ENCODE data around the gene CEACAM7.
"Not testable (repeated sequence)": the region's sequence is repeated elsewhere in the genome, so short reads cannot be mapped to it uniquely, and the experiment has no call there.

CEACAM7 gene

DNA sequence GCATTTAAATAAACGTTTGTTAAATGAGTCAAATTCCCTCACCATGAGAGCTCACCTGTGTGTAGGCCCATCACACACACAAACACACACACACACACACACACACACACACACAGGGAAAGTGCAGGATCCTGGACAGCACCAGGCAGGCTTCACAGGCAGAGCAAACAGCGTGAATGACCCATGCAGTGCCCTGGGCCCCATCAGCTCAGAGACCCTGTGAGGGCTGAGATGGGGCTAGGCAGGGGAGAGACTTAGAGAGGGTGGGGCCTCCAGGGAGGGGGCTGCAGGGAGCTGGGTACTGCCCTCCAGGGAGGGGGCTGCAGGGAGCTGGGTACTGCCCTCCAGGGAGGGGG lies 11.9 kb upstream of the CEACAM7 start:
- no peak for DNase-seq

DNA sequence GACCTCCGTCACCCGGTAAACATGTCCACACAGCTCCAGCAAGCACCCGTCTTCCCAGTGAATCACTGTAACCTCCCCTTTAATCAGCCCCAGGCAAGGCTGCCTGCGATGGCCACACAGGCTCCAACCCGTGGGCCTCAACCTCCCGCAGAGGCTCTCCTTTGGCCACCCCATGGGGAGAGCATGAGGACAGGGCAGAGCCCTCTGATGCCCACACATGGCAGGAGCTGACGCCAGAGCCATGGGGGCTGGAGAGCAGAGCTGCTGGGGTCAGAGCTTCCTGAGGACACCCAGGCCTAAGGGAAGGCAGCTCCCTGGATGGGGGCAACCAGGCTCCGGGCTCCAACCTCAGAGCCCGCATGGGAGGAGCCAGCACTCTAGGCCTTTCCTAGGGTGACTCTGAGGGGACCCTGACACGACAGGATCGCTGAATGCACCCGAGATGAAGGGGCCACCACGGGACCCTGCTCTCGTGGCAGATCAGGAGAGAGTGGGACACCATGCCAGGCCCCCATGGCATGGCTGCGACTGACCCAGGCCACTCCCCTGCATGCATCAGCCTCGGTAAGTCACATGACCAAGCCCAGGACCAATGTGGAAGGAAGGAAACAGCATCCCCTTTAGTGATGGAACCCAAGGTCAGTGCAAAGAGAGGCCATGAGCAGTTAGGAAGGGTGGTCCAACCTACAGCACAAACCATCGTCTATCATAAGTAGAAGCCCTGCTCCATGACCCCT lies 11.3 kb upstream of the CEACAM7 start:
- DNase-seq: no peak

DNA sequence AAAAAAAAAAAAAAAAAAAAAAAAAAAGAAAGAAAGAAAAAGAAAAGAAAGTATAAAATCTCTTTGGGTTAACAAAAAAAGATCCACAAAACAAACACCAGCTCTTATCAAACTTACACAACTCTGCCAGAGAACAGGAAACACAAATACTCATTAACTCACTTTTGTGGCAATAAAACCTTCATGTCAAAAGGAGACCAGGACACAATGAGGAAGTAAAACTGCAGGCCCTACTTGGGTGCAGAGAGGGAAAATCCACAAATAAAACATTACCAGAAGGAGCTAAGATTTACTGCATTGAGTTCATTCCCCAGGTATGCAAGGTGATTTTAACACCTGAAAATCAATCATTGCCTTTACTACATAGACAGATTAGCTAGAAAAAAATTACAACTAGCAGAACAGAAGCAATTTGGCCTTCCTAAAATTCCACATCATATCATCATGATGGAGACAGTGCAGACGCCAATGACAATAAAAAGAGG lies 10.7 kb upstream of the CEACAM7 start:
- DNase-seq: no peak

DNA sequence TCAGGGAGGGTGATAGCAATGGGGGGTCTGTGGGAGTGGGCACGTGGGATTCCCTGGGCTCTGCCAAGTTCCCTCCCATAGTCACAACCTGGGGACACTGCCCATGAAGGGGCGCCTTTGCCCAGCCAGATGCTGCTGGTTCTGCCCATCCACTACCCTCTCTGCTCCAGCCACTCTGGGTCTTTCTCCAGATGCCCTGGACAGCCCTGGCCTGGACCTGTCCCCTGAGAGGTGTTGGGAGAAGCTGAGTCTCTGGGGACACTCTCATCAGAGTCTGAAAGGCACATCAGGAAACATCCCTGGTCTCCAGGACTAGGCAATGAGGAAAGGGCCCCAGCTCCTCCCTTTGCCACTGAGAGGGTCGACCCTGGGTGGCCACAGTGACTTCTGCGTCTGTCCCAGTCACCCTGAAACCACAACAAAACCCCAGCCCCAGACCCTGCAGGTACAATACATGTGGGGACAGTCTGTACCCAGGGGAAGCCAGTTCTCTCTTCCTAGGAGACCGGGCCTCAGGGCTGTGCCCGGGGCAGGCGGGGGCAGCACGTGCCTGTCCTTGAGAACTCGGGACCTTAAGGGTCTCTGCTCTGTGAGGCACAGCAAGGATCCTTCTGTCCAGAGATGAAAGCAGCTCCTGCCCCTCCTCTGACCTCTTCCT lies 9.3 kb upstream of the CEACAM7 start:
- no peak for DNase-seq

DNA sequence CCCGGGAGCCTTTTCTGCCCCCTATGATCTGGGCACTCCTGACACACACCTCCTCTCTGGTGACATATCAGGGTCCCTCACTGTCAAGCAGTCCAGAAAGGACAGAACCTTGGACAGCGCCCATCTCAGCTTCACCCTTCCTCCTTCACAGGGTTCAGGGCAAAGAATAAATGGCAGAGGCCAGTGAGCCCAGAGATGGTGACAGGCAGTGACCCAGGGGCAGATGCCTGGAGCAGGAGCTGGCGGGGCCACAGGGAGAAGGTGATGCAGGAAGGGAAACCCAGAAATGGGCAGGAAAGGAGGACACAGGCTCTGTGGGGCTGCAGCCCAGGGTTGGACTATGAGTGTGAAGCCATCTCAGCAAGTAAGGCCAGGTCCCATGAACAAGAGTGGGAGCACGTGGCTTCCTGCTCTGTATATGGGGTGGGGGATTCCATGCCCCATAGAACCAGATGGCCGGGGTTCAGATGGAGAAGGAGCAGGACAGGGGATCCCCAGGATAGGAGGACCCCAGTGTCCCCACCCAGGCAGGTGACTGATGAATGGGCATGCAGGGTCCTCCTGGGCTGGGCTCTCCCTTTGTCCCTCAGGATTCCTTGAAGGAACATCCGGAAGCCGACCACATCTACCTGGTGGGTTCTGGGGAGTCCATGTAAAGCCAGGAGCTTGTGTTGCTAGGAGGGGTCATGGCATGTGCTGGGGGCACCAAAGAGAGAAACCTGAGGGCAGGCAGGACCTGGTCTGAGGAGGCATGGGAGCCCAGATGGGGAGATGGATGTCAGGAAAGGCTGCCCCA lies 8.5 kb upstream of the CEACAM7 start:
- DNase-seq: no peak

DNA sequence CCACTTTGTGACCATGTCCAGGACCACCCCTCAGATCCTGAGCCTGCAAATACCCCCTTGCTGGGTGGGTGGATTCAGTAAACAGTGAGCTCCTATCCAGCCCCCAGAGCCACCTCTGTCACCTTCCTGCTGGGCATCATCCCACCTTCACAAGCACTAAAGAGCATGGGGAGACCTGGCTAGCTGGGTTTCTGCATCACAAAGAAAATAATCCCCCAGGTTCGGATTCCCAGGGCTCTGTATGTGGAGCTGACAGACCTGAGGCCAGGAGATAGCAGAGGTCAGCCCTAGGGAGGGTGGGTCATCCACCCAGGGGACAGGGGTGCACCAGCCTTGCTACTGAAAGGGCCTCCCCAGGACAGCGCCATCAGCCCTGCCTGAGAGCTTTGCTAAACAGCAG lies 7.7 kb upstream of the CEACAM7 start:
- DNase-seq: no peak

DNA sequence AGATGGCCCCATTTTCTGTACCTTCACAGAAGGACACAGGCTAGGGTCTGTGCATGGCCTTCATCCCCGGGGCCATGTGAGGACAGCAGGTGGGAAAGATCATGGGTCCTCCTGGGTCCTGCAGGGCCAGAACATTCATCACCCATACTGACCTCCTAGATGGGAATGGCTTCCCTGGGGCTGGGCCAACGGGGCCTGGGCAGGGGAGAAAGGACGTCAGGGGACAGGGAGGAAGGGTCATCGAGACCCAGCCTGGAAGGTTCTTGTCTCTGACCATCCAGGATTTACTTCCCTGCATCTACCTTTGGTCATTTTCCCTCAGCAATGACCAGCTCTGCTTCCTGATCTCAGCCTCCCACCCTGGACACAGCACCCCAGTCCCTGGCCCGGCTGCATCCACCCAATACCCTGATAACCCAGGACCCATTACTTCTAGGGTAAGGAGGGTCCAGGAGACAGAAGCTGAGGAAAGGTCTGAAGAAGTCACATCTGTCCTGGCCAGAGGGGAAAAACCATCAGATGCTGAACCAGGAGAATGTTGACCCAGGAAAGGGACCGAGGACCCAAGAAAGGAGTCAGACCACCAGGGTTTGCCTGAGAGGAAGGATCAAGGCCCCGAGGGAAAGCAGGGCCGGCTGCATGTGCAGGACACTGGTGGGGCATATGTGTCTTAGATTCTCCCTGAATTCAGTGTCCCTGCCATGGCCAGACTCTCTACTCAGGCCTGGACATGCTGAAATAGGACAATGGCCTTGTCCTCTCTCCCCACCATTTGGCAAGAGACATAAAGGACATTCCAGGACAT lies 7.0 kb upstream of the CEACAM7 start:
- DNase-seq: no peak

DNA sequence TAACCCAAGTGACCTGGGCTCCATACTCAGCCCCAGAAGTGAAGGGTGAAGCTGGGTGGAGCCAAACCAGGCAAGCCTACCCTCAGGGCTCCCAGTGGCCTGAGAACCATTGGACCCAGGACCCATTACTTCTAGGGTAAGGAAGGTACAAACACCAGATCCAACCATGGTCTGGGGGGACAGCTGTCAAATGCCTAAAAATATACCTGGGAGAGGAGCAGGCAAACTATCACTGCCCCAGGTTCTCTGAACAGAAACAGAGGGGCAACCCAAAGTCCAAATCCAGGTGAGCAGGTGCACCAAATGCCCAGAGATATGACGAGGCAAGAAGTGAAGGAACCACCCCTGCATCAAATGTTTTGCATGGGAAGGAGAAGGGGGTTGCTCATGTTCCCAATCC lies 6.1 kb upstream of the CEACAM7 start:
- no peak for DNase-seq

DNA sequence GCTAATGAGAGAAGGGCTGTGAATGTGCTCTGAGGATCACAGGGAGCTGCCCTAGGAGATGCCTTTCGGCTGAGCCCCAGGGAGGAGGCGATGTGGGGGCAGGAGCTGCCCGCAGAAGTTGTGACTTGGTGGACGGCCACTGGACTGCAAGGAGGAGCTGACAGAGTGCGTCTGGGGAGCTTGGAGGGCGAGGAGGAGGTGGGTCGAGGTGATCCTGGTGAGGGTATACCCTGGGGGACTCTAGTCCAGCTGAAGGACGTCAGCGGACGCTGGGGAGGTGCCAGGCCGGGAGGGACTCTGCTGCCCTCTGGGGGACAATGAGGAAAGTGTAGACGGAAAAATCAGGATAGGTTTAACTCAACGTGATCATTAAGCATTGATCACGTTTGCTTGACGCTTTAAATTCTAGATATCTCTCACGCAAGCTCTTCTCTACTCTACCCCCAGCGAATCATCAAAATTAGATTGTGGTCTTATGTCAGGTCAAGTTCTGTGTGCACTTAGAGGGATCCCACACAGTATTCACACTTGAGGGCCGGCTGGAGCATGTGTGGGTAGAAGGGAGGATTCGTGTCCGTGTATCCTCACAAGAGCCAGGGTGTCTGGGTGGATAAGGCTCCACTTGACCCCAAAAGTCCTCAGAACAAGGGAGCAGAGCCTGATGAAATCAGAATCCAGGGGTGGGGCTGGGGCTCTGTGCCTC lies 3.3 kb upstream of the CEACAM7 start:
- no peak for DNase-seq

DNA sequence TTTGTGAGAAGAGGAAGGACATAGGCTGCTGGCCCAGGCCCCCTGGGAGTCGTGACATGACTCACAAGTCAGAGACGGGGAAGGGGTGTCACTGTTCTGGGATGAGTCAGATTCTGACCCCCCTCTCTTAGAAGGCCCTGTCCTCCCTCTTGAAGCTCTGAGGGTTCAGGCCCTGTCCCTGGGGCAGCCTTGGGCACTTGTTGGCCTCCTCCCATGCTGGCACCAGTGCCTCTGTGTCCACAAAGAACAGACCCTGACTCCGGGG lies 2.7 kb upstream of the CEACAM7 start:
- DNase-seq: no peak

DNA sequence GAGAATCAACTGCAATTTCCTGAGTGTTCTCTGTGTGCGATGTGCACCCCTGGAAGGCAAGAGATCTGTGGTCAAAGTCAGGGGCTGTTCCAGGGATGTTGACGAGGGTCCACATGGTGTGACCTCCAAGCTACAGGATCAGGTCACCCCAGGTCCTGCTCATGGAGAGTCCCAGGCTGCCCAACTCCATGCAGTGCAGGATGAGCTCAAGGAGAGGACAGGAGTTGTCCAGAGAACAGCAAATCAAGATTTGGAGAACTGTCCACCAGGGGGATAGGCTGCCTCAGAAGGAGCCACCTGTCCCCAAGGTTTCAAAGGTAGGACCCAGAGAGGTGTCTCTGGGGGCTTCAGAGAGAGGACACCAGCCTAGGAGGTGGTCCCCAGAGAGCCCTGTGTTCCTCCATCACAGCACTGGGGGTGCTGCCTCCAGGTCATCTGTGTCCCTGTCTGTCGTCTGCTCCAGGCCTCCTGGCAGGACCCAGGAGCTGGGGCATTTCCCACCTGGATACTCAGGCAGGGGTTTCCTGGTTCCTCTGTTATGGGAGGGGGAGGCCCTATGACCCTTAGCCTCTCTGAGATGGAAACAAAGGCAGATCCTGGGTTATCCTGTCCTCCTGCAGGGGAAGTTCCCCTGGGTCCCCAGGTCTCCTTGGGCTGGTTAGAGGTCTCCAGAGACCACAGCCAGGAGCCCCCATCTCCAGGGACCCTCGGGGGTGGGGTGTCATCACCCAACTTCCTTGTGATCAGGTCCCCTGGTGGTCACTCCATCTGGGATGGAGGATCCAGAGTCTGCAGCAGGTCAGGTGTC lies 2.1 kb upstream of the CEACAM7 start:
- no peak for DNase-seq

DNA sequence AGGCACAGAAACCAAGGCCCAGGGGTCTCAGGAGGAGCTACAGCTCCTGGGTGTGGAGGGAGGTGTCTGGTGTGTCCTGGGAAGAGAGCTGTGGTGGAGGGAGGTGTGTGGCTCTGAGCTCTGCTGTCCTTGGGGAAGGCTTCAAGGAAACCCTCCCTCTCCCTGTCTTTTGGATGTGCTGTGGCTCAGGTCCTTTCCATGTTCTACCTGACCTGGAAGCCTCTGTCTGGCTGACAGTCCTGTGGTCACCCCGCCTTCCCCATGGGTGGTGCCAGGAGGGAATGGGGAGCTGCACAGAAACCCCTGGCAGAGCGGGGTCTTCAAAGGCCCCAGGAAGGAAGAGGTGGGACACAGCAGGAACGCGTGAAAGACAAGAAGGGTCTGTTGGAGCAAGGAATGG lies 617 bp upstream of the CEACAM7 start:
- no peak for DNase-seq

DNA sequence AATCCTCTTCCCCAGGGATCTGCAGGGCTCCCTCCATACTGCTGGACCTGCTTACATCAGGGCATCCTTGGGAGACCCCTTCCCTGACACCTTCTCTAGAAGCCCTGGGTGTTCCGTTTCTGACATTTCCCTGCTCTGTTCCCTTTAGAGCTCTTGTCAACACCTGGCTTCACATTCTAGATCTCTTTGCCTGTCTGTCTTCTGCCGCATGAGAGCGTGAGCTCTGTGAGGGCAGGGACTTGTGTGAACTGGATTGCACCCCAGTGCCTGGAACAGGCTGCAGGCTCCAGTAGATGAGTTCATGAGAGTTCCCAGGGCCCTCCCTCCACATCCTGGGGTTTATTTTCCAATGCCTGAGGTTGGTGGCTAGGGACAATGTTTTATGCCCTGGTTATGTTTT lies 651 bp downstream of the CEACAM7 start:
- no peak for DNase-seq

DNA sequence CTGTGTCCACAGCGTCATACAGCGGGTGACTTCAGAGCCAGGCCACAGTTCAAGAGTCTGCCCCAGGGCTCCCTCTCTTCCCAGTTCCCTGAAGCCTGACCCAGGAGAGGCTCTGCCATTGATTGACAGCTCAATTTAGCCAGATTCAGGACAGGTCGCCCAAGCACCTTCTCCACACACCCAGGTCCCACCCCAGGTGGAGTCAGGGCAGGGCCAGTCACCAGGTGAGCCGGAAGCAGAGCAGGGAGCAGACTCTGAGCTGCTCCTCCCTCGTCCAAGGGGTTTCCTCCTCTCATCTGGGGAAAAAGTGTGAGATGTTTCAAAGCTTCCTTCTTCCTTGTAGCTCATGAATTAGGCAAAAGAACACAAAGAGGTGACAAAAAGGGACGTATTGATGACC lies 5.6 kb downstream of the CEACAM7 start:
- no peak for DNase-seq

DNA sequence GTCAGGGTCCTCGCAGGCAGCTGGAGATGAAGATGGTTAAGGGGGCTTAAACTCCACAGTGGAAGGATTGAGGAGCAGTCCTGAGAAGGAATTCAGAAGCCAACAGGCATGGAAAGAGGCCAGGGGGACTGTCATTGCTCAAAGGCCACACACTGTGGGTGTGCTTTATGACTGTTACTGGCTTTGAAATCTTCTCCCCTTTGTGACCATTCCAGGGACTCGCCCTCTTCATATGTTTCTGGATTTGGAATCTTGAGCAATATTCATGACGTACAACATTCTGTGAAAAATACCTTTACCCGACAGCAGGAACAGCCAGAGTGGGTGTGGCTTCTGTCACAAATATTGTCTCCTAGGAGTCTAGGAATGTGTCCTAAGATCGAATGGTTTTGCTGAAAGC lies 16.6 kb downstream of the CEACAM7 start:
- no peak for DNase-seq

DNA sequence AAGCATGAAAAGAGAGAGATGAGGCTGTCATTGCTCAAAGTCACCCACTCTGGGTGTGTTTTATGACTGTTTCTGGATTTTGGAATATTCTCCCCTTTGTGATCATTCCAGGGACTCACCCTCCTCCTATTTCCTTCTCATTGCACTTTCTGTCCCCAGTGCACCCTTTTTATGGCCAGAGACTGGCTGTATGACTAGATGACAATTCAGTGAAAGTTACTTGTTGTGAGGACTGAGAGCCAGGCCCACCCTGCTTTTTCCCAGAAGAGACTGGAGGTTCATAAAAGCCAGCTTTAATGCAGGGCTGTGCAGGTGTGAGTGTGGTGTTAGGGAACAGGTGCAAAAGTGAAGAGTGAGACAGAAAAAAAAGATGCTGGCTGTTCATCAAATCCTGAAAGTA lies 17.3 kb downstream of the CEACAM7 start:
- DNase-seq: no peak

DNA sequence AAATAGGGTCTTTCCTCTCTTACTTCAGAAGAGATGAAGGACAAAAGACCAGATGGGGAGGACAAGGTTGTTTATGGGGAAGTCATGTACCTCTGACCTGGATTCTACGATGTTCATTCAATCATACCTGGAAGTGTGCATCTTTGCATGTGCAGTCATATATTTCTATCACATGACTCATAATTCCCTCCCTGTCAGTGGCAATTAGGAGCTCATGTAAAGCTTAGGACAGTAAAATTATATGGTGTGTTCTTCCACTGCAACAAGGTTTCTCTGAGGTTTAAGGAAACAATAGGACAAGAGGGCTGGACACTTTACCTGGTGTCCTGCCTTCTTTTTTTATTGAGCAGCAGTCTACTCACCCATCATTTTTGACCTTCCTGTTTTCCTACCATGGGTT lies 19.8 kb downstream of the CEACAM7 start:
- DNase-seq: no peak

DNA sequence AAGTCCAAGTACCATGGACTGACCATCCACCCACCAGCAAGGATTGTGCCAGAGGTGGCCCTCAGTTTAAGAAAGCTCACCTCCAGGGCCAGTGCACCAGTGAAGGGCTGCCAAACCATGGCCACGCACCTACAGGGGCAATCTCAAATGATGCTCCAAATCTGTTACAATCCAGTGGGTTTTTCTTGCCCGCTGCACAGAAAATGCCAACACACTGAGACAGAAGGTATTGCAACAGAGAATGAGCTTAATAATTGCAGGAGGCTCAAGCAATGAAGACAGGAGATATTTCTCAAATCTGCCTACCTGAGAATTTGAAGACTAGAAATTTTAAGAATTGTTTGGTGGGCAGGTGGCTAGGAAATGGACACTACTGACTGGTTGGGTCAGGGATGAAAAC lies 22.0 kb downstream of the CEACAM7 start:
- DNase-seq: no peak

DNA sequence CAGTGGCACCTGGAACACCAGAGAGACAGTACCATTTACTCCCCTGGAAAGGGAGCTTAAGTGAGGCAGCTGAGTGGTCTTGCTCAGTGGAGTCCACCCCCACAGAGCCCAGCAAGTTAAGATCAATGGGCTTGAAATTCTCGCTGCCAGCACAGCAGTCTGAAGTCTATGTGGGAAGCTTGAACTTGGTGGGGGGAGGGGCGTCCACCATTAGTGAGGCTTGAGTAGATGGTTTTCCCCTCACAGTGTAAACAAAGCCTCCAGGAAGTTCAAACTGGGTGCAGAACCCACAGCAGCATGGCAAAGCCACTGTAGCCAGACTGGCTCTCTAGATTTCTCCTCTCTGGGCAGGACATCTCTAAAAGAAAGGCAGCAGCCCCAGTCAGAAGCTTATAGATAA lies 30.9 kb downstream of the CEACAM7 start:
- no peak for DNase-seq

DNA sequence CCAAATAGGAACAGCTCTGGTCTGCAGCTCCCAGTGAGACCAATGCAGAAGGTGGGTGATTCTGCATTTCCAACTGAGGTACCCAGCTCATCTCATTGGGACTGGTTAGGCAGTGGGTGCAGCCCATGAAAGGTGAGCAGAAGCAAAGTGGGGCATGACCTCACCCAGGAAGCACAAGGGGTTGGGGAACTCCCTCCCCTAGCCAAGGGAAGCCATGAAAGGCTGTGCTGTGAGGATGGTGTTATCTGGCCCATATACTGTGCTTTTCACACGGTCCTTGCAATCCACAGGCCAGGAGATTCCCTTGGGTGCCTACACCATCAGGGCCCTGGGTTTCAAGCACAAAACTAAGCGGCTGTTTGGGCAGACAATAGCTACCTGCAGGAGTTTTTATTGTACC lies 31.3 kb downstream of the CEACAM7 start:
- DNase-seq: not testable (repeated sequence)

DNA sequence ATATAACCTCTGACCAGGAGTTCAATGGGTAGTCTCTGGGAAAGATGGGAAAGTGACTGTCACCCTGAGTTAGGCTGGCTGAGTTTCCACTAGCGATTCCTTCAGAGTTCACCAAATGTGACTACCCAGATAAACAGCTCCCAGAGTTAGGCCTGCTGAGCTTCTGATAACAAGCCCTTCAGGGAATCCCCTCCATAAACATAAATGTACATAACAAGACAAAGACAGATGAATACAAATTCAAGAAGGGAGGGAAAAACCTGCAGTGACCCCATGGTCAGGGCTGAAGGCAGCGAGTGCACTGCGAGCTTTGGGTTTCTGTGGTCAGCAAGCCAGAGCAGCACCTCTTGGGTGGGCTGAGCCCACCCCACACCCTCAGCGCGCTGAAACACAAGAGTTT lies 35.8 kb downstream of the CEACAM7 start:
- no peak for DNase-seq

DNA sequence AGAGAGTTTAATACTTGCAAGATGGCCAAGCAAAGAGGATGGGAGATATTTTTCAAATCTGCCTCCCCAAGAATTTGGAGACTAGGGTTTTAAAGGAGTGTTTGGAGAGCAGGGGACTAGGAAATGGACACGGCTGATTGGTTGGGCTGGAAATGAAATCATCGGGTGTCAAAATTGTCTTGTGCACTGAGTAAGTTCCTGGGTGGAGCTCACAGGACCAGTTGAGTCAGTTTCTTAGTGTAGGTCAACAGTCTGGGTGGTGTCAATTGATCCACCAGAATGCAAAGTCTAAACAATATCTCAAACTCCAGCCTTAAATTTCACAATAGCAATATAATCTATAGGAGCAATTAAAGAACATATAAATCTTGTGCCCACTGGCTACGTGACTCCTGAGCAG lies 38.2 kb downstream of the CEACAM7 start:
- DNase-seq: no peak

Data from effector CD4-positive, alpha-beta T cell (primary cell).